ENCODE results near the gene DUSP28. TPM values are rescaled to one million over a fixed set of nuclear protein-coding genes. Genes with fewer than 3 reads are reported as not detected.
A peak's percentile ranks its signal among the peaks of the same experiment; 100 is the strongest.

The DUSP28 gene
- total and polyA plus RNA-seq, 10 of the 15 experiments (the other 5 are each of a cell fraction or from before 2014, with no cell fraction given): 2.5 to 12.5 (median 6.4) TPM

- TF ChIP-seq ASH2L (IDR thresholded peaks at IDR 0.05; ENCODE audit: borderline replicate concordance, low read depth): no peak
- no peak for TF ChIP-seq FOXM1 (IDR thresholded peaks at IDR 0.05; ENCODE audit: low read depth, low read length)
- TF ChIP-seq GABPA (IDR thresholded peaks at IDR 0.05; ENCODE audit: low read depth): peak; percentile 90
- peak; percentile 89 for TF ChIP-seq NBN (IDR thresholded peaks at IDR 0.05)
- TF ChIP-seq CEBPZ (IDR thresholded peaks at IDR 0.05; ENCODE audit: low read depth, low read length): no peak
- peak; percentile 83 for TF ChIP-seq YY1 (IDR thresholded peaks at IDR 0.05; ENCODE audit: low read depth, low read length)
- TF ChIP-seq MYB (IDR thresholded peaks at IDR 0.05; ENCODE audit: borderline replicate concordance, low read depth, low read length): no peak
- TF ChIP-seq, protein P1, sequence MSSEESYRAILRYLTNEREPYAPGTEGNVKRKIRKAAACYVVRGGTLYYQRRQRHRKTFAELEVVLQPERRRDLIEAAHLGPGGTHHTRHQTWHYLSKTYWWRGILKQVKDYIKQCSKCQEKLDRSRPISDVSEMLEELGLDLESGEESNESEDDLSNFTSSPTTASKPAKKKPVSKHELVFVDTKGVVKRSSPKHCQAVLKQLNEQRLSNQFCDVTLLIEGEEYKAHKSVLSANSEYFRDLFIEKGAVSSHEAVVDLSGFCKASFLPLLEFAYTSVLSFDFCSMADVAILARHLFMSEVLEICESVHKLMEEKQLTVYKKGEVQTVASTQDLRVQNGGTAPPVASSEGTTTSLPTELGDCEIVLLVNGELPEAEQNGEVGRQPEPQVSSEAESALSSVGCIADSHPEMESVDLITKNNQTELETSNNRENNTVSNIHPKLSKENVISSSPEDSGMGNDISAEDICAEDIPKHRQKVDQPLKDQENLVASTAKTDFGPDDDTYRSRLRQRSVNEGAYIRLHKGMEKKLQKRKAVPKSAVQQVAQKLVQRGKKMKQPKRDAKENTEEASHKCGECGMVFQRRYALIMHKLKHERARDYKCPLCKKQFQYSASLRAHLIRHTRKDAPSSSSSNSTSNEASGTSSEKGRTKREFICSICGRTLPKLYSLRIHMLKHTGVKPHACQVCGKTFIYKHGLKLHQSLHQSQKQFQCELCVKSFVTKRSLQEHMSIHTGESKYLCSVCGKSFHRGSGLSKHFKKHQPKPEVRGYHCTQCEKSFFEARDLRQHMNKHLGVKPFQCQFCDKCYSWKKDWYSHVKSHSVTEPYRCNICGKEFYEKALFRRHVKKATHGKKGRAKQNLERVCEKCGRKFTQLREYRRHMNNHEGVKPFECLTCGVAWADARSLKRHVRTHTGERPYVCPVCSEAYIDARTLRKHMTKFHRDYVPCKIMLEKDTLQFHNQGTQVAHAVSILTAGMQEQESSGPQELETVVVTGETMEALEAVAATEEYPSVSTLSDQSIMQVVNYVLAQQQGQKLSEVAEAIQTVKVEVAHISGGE (CRISPR knock-in tag; IDR thresholded peaks at IDR 0.05): peak; percentile 71
- no peak; the same call in 1 of the 2 replicates for TF ChIP-seq GATAD2B (conservative IDR thresholded peaks at IDR 0.05; ENCODE audit: low read depth)
- 0 out of 2 replicates have a peak, but pooled peaks have one; percentile 19 for TF ChIP-seq NR2F1 (conservative IDR thresholded peaks at IDR 0.05)
- no peak for TF ChIP-seq SMC3 (IDR thresholded peaks at IDR 0.05; ENCODE audit: borderline replicate concordance, low read length)
- TF ChIP-seq RCOR1 (conservative IDR thresholded peaks at IDR 0.05; ENCODE audit: low read depth, low read length): no peak; the same call in 1 of the 2 replicates
- no peak for TF ChIP-seq NFXL1 (IDR thresholded peaks at IDR 0.05; ENCODE audit: borderline replicate concordance)
- TF ChIP-seq, protein P2, sequence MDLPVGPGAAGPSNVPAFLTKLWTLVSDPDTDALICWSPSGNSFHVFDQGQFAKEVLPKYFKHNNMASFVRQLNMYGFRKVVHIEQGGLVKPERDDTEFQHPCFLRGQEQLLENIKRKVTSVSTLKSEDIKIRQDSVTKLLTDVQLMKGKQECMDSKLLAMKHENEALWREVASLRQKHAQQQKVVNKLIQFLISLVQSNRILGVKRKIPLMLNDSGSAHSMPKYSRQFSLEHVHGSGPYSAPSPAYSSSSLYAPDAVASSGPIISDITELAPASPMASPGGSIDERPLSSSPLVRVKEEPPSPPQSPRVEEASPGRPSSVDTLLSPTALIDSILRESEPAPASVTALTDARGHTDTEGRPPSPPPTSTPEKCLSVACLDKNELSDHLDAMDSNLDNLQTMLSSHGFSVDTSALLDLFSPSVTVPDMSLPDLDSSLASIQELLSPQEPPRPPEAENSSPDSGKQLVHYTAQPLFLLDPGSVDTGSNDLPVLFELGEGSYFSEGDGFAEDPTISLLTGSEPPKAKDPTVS (IDR thresholded peaks at IDR 0.05; ENCODE audit: low read depth, low read length): no peak
- TF ChIP-seq YBX1 (IDR thresholded peaks at IDR 0.05): no peak
- TF ChIP-seq NFYA (IDR thresholded peaks at IDR 0.05; ENCODE audit: borderline replicate concordance, low read depth, low read length): no peak
- no peak for TF ChIP-seq REST (IDR thresholded peaks at IDR 0.05; ENCODE audit: low read depth, low read length)
- TF ChIP-seq CHD4 (IDR thresholded peaks at IDR 0.05): no peak
- TF ChIP-seq SMARCA5 (IDR thresholded peaks at IDR 0.05): peak; percentile 67; the same call in 1 of the 2 replicates
These were observed 26.2 kb downstream of the DUSP28 start, which contains the start of gene CAPN10 (continued) for GRCh38 chr2:240586198-240586918.
